Articular chondrocyte of knee joint (primary cell): ENCODE results near the gene IRF4. TPM values are rescaled to one million over a fixed set of nuclear protein-coding genes. Genes with fewer than 3 reads are reported as not detected.

ENCODE experiments used
- total RNA-seq: library from RNA; depleted of rRNA; stranded (reverse); fragments of >200 nt; gene quantifications from 2 replicates; pipeline ENCODE4 v1.2.3, GENCODE V29; 2012

The IRF4 gene
- total RNA-seq, result 0.11 and 0.26 TPM in 2 replicates

GRCh38 chr6:391559-392440 is at the start of gene IRF4:
Gene IRF4, plus strand, starts transcription at chr6:391752. Its CDS starts 1,401 bp downstream, at chr6:393153.

Other genes with a start within 250 kb of the IRF4 start
- 14.5 and 20.8 TPM in 2 replicates for gene DUSP22, start 99.3 kb upstream of the IRF4 start, total RNA-seq